GM12878 (cell line): ENCODE data around the gene VCP. TPM values are rescaled to one million over a fixed set of nuclear protein-coding genes. Genes with fewer than 3 reads are reported as not detected.

Experiments used
- ATAC-seq: fragments of 200-7000 bp; cut with Tn5 transposase; 3 replicates; pipeline ENCODE4 v1.9.1; 2020; ENCODE audit warnings: mild to moderate bottlenecking, moderate library complexity
- BruUV-seq: library from RNA; stranded (reverse); fragments of 400-500 nt; replicated peaks from 2 replicates; lab custom pipeline; 2021; lab: Mats Ljungman, UMichigan
- CTCF ChIA-PET: fragments of 300-600 bp; sonication (Branson Sonifier 250); formaldehyde crosslinking; extraction: SDS; loops from one replicate; lab custom pipeline; 2021; ENCODE audit warnings: inconsistent platforms; lab: Yijun Ruan, JAX
- POLR2A ChIA-PET: fragments of 350-600 bp; formaldehyde crosslinking; extraction: SDS; loops from one replicate; lab custom pipeline; 2021; ENCODE audit warnings: inconsistent platforms; lab: Charles Lee
- RAD21 ChIA-PET: fragments of 300-600 bp; sonication (Branson Sonifier 250); formaldehyde crosslinking; loops from one replicate; lab custom pipeline; 2023; ENCODE audit warnings: antibody characterized with exemption; ENCODE audit not compliant: unreplicated experiment; lab: Charles Lee
- SMC1A ChIA-PET: fragments of 300-600 bp; sonication (Branson Sonifier 250); formaldehyde crosslinking; loops from one replicate; lab custom pipeline; 2023; ENCODE audit not compliant: unreplicated experiment, uncharacterized antibody; lab: Charles Lee
- DNase-seq: peaks from one replicate; pipeline ENCODE4 v3.0.0-alpha.2; 2011; ENCODE audit warnings: low read depth, low spot score
- FAIRE-seq: peaks from 3 replicates; lab custom pipeline; 2011; peaks lifted over from hg19 to GRCh38; lab: Jason Lieb, UNC
- H2AFZ ChIP-seq: 2 replicates; pipeline ENCODE4 v1.6.0; 2011; ENCODE audit warnings: low read depth, low read length, control low read depth; ENCODE audit not compliant: control insufficient read depth
- H3K27ac ChIP-seq: 2 replicates; pipeline ENCODE4 v1.5.1; 2011; ENCODE audit warnings: control low read depth; ENCODE audit not compliant: control insufficient read depth, insufficient read depth
- H3K27me3 ChIP-seq, 2 experiments: replicated peaks in 1 of 2; 2 replicates each; pipeline versions ENCODE4 v1.6.0 to v1.6.1; 2011; ENCODE audit warnings: low read length in 1 of 2; ENCODE audit not compliant: control insufficient read depth in 2 of 2, insufficient read depth in 2 of 2
- H3K36me3 ChIP-seq, 2 experiments: 2 replicates each; pipeline ENCODE4 v1.5.1; 2011; ENCODE audit warnings: low read length in 1 of 2; ENCODE audit not compliant: control insufficient read depth in 2 of 2, insufficient read depth in 2 of 2
- H3K4me1 ChIP-seq: 2 replicates; pipeline ENCODE4 v1.6.1; 2011; ENCODE audit warnings: mild to moderate bottlenecking, low read length, moderate library complexity, mixed read lengths; ENCODE audit not compliant: control insufficient read depth, insufficient read depth
- H3K4me2 ChIP-seq: 2 replicates; pipeline ENCODE4 v1.6.0; 2011; ENCODE audit warnings: control low read depth; ENCODE audit not compliant: control insufficient read depth, insufficient read depth
- H3K4me3 ChIP-seq: fragments of 200-600 bp; sonication (generic); 2 replicates; pipeline ENCODE4 v1.5.1; 2016
- H3K79me2 ChIP-seq: 2 replicates; pipeline ENCODE4 v1.6.0; 2011; ENCODE audit warnings: low read length; ENCODE audit not compliant: control insufficient read depth, insufficient read depth
- H3K9ac ChIP-seq: 2 replicates; pipeline ENCODE4 v1.8.0; 2011; ENCODE audit warnings: low read length, control low read depth, mixed read lengths; ENCODE audit not compliant: control insufficient read depth, insufficient read depth
- H3K9me3 ChIP-seq: replicated peaks from 3 replicates; pipeline ENCODE4 v1.5.1; 2011; ENCODE audit warnings: mild to moderate bottlenecking, low read length; ENCODE audit not compliant: control insufficient read depth, insufficient read depth
- H4K20me1 ChIP-seq: 2 replicates; pipeline ENCODE4 v1.6.0; 2011; ENCODE audit not compliant: control insufficient read depth, insufficient read depth
- YBX1 ChIP-seq: fragments of 450-650 bp; IDR thresholded peaks from 2 replicates; pipeline ENCODE4 v1.6.1; 2016; ENCODE audit warnings: antibody characterized with exemption
- ZNF274 ChIP-seq: IDR thresholded peaks from one replicate; pipeline ENCODE4 v1.8.0; 2011; ENCODE audit not compliant: insufficient read length, insufficient read depth
- ZNF384 ChIP-seq: IDR thresholded peaks from 2 replicates; pipeline ENCODE4 v1.6.1; 2012; ENCODE audit warnings: low read depth, mild to moderate bottlenecking, low read length, improper control_type of control experiment, borderline replicate concordance
- WGBS: methylation state at CpG from one replicate; pipeline ENCODE4 v1.1.6; 2016; ENCODE audit warnings: low lambda C conversion rate; ENCODE audit not compliant: insufficient replicate concordance, insufficient coverage; ENCODE audit errors: missing lambda C conversion rate; 5-methylcytosine and 5-hydroxymethylcytosine counted together
- in situ Hi-C: fragments of 300-500 bp; cut with MboI; formaldehyde crosslinking; loops from 9 replicates; pipeline ENCODE4 v1.14.3; 2018; ENCODE audit warnings: mixed read lengths
- intact Hi-C: fragments of 100-400 bp; cut with micrococcal nuclease; formaldehyde crosslinking; loops from one replicate; pipeline ENCODE4 v1.14.2; 2022; ENCODE audit not compliant: unreplicated experiment
- polyA plus RNA-seq, 11 experiments: library from polyadenylated mRNA; depleted of rRNA in 4 of 11; unstranded in 6 of 11; stranded (reverse) in 5 of 11; fragments of >200 nt; fragmentation: Nextera tagmentation in 4 of 11; fragmentation: Illumina TruSeq in 1 of 11; extraction: Ambion mirVana in 4 of 11; extraction: Trizol in 1 of 11; gene quantifications; 1 replicate in 1 of 11; 2 replicates in 10 of 11; pipeline versions ENCODE4 v1.2.1 to v1.2.3, GENCODE V29; 2011 to 2016; ENCODE audit warnings: inconsistent platforms in 2 of 11, missing spikeins in 2 of 11, low read depth in 1 of 11
- total RNA-seq, 4 experiments: library from RNA; depleted of rRNA in 3 of 4; stranded (reverse); fragments of >200 nt in 3 of 4; fragmentation: Illumina TruSeq in 1 of 4; extraction: Trizol in 1 of 4; gene quantifications; 2 replicates each; pipeline versions ENCODE4 v1.2.1 to v1.2.3, GENCODE V29; 2013 to 2021
- TF ChIP-seq, protein P1 (sequence below): fragments of 450-650 bp; IDR thresholded peaks from 2 replicates; pipeline ENCODE4 v1.6.1; 2017; ENCODE audit warnings: borderline replicate concordance
- TF ChIP-seq, protein P2 (sequence below): IDR thresholded peaks from 2 replicates; pipeline ENCODE4 v1.6.1; 2012; ENCODE audit warnings: low read depth, low read length, improper control_type of control experiment

The VCP gene
- total and polyA plus RNA-seq, 10 of the 15 experiments (the other 5 are each of a cell fraction or from before 2014, with no cell fraction given), result 7.4 to 327 (median 244) TPM

DNA sequence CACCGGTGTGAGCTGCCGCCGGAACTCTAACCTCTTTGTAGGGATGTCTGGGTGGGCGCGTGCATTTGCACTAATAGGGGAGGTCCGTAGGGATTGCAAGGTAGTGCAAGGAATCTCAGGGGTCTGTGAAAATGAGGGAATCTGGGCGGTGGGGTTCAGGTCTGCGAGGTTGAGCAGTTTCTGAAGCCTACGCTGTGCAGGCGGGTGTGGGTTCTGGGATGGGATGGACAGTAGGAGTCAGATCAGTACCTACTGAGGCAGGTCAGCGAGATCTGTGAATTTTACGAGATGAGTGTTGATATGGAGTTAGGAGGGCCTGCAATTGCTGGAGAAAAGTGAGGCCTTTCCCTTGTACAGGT, 44.1 kb upstream of the VCP start:
- in situ Hi-C loops, result loop anchor here (5.0 kb wide), 3 partner anchors 141 to 486 kb away; no protein-coding TSS in a partner anchor
- H3K27ac ChIP-seq, result no peak overlapping the region
- FAIRE-seq, result no peak
- POLR2A ChIA-PET, result no interaction called here
- CTCF ChIA-PET, result interaction anchor here (0.6 to 3.9 kb wide), 17 partner anchors 10 to 484 kb away, joined by 3 to 85 read pairs (median 5); no protein-coding TSS in a partner anchor
- H2AFZ ChIP-seq, result peak overlapping the region; percentile 84
- H4K20me1 ChIP-seq, result no peaks in the 10 kb centered on the region
- peak overlapping the region; percentile 96 for H3K4me3 ChIP-seq
- RAD21 ChIA-PET, result interaction anchor here (1.0 to 2.7 kb wide), 7 partner anchors 13 to 437 kb away, joined by 3 to 20 read pairs (median 6); partner anchors contain the start of gene STOML2
- ATAC-seq, result no peak
- intact Hi-C loops, result loop anchor here (1.0 to 10.0 kb wide), 6 partner anchors 143 to 698 kb away; partner anchors contain the start of genes CREB3, HINT2, SPAG8 and TESK1
- no peaks in the 10 kb centered on the region for H3K9me3 ChIP-seq
- no TSS peak for BruUV-seq
- TF ChIP-seq, protein P1, sequence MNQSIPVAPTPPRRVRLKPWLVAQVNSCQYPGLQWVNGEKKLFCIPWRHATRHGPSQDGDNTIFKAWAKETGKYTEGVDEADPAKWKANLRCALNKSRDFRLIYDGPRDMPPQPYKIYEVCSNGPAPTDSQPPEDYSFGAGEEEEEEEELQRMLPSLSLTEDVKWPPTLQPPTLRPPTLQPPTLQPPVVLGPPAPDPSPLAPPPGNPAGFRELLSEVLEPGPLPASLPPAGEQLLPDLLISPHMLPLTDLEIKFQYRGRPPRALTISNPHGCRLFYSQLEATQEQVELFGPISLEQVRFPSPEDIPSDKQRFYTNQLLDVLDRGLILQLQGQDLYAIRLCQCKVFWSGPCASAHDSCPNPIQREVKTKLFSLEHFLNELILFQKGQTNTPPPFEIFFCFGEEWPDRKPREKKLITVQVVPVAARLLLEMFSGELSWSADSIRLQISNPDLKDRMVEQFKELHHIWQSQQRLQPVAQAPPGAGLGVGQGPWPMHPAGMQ, result no peak
- TF ChIP-seq, protein P2, sequence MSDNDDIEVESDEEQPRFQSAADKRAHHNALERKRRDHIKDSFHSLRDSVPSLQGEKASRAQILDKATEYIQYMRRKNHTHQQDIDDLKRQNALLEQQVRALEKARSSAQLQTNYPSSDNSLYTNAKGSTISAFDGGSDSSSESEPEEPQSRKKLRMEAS, result no peak
- TF ChIP-seq ZNF274, result no peak
- TF ChIP-seq YBX1, result no peak
- TF ChIP-seq ZNF384, result no peak
- TF ChIP-seq, all 136 proteins: peak for 0
- WGBS, result under 1% methylated on average over 12 of the region's 12 CpGs
- Histone ChIP-seq H3K36me3 (no peaks in the 10 kb centered on the region), H3K9ac (peak overlapping the region; percentile 29; the same call in 1 of the 2 replicates), H3K27me3 (no peaks in the 10 kb centered on the region), H3K4me1 (peaks cover 26% of the 10 kb centered on the region), H3K79me2 (peaks cover 3% of the 10 kb centered on the region), H3K4me2 (peak overlapping the region; percentile 92)
- SMC1A ChIA-PET, result interaction anchor here (1.0 to 3.0 kb wide), 6 partner anchors 139 to 437 kb away, joined by 3 to 23 read pairs (median 4); no protein-coding TSS in a partner anchor
- no peak for DNase-seq
